Measurements from ENCODE around the gene FOXD3. TPM values are rescaled to one million over a fixed set of nuclear protein-coding genes. Genes with fewer than 3 reads are reported as not detected.

The FOXD3 gene
- total and polyA plus RNA-seq, 10 donors, result 0.09 to 0.51 (median 0.17) TPM; not detected in 5

GRCh38 chr1:63363014-63363413 lies 40.6 kb downstream of the FOXD3 start:
- H3K4me3 ChIP-seq, result no peak overlapping the region
- no peaks in the 10 kb centered on the region for H3K36me3 ChIP-seq
- H3K4me1 ChIP-seq, result peaks cover under 1 to 12% (median 8%) of the 10 kb centered on the region in 6 donors
- intact Hi-C loops (cut with DNase I; ENCODE audit: low total_unique reads), result no loop called here
- no peak for TF ChIP-seq POLR2A (IDR thresholded peaks at IDR 0.05)
- TF ChIP-seq CTCF (IDR thresholded peaks at IDR 0.05 in 8 of 11, conservative IDR thresholded peaks at IDR 0.05 in 3 of 11), result no peak
- no peak for TF ChIP-seq POLR2AphosphoS5 (IDR thresholded peaks at IDR 0.05)
- DNase-seq, result no peak
- H3K27ac ChIP-seq, result no peak overlapping the region
- no peaks in the 10 kb centered on the region for H3K9me3 ChIP-seq
- WGBS, 5 donors, result 83 to 97% (median 91%) methylated on average over 5 of the region's 5 CpGs
- H3K27me3 ChIP-seq (replicated peaks in 1 of 7), result no peaks in the 10 kb centered on the region

- intact Hi-C loops (cut with DNase I; ENCODE audit: low total_unique reads), result no loop called here
Observed at GRCh38 chr1:63366908-63367214, 44.5 kb downstream of the FOXD3 start.

GRCh38 chr1:63367215-63368103 lies 45.1 kb downstream of the FOXD3 start, which contains the start of gene ALG6:
TSS of gene ALG6 (plus strand) at chr1:63367627. CDS start at chr1:63370978, 3,351 bp downstream.
- DNase-seq, result peak; percentile 99
- intact Hi-C loops (cut with DNase I; ENCODE audit: low total_unique reads), result no loop called here
- H3K4me3 ChIP-seq, result peak within 1 kb of the TSS; percentile 82 to 98 (median 86)
- no peaks in the 10 kb centered on the region for H3K27me3 ChIP-seq (replicated peaks in 1 of 7)
- 1 to 2% (median 1%) methylated on average over 43 to 77 of the region's 77 CpGs for WGBS, 5 donors
- H3K4me1 ChIP-seq, result peaks cover 5 to 26% (median 18%) of the 10 kb centered on the region in 6 donors
- peak within 1 kb of the TSS; percentile 80 to 93 (median 86) for H3K27ac ChIP-seq
- peak; percentile 91 to 93 (median 93) for TF ChIP-seq POLR2AphosphoS5 (IDR thresholded peaks at IDR 0.05)
- peak in 6 of 11 experiments; percentile 6 to 36 (median 16) for TF ChIP-seq CTCF (IDR thresholded peaks at IDR 0.05 in 8 of 11, conservative IDR thresholded peaks at IDR 0.05 in 3 of 11)
- TF ChIP-seq POLR2A (IDR thresholded peaks at IDR 0.05), result peak in 1 of 3 donors; percentile 73
- H3K36me3 ChIP-seq, result peaks cover 0 to 21% (median 16%) of the 10 kb centered on the region in 6 donors
- H3K9me3 ChIP-seq, result no peaks in the 10 kb centered on the region

More at GRCh38 chr1:63366908-63367214, 44.5 kb downstream of the FOXD3 start:
- H3K36me3 ChIP-seq, result peaks cover 0 to 15% (median 10%) of the 10 kb centered on the region in 6 donors
- no peaks in the 10 kb centered on the region for H3K9me3 ChIP-seq
- H3K27me3 ChIP-seq (replicated peaks in 1 of 7), result no peaks in the 10 kb centered on the region
- peaks cover 5 to 26% (median 18%) of the 10 kb centered on the region in 6 donors for H3K4me1 ChIP-seq
- peak overlapping the region; percentile 82 to 98 (median 86) for H3K4me3 ChIP-seq
- peak overlapping the region; percentile 80 to 93 (median 86) for H3K27ac ChIP-seq
- WGBS, 5 donors, result 91 to 95% (median 93%) methylated on average over 7 of the region's 7 CpGs
- TF ChIP-seq POLR2AphosphoS5 (IDR thresholded peaks at IDR 0.05), result no peak
- no peak for TF ChIP-seq CTCF (IDR thresholded peaks at IDR 0.05 in 8 of 11, conservative IDR thresholded peaks at IDR 0.05 in 3 of 11)
- TF ChIP-seq POLR2A (IDR thresholded peaks at IDR 0.05), result no peak
- DNase-seq, result no peak

- no peak for DNase-seq
- H3K27ac ChIP-seq, result peak overlapping the region; percentile 80 to 93 (median 86)
- 5 to 9% (median 6%) methylated on average over 10 of the region's 10 CpGs for WGBS, 5 donors
- intact Hi-C loops (cut with DNase I; ENCODE audit: low total_unique reads), result no loop called here
- H3K9me3 ChIP-seq, result no peaks in the 10 kb centered on the region
- H3K4me3 ChIP-seq, result peak overlapping the region; percentile 82 to 98 (median 86)
- H3K4me1 ChIP-seq, result peaks cover 5 to 26% (median 18%) of the 10 kb centered on the region in 6 donors
- peaks cover 0 to 28% (median 18%) of the 10 kb centered on the region in 6 donors for H3K36me3 ChIP-seq
- TF ChIP-seq CTCF (IDR thresholded peaks at IDR 0.05 in 8 of 11, conservative IDR thresholded peaks at IDR 0.05 in 3 of 11) (no peak), POLR2A (IDR thresholded peaks at IDR 0.05) (no peak), POLR2AphosphoS5 (IDR thresholded peaks at IDR 0.05) (no peak)
- no peaks in the 10 kb centered on the region for H3K27me3 ChIP-seq (replicated peaks in 1 of 7)
Observed at GRCh38 chr1:63368131-63368530, 45.8 kb downstream of the FOXD3 start.
